Hepatocyte (in vitro differentiated cells): ENCODE data around the gene TRPC4AP.

Experiments used
- CTCF ChIP-seq: fragments of 200-600 bp; sonication (generic); IDR thresholded peaks from 2 replicates; pipeline ENCODE4 v1.5.1; 2016; ENCODE audit warnings: antibody characterized with exemption, mild to moderate bottlenecking; ENCODE audit not compliant: poor library complexity
- EZH2phosphoT487 ChIP-seq: fragments of 200-600 bp; sonication (generic); IDR thresholded peaks from one replicate; pipeline ENCODE4 v1.6.1; 2018; ENCODE audit warnings: antibody characterized with exemption, mild to moderate bottlenecking, low read depth, moderate library complexity; ENCODE audit not compliant: unreplicated experiment, severe bottlenecking

GRCh38 chr20:35059612-35060011 is 33.0 kb downstream of the TRPC4AP start:
- TF ChIP-seq CTCF (no peak), EZH2phosphoT487 (no peak)
